Eye (tissue), 1 donor: ENCODE results near the gene GAGE12J.
A peak's percentile ranks its signal among the peaks of the same experiment; 100 is the strongest.
"Not testable (repeated sequence)": the region's sequence is repeated elsewhere in the genome, so short reads cannot be mapped to it uniquely, and the experiment has no call there.

Experiments
- DNase-seq: peaks from one replicate; pipeline ENCODE4 v3.0.0-alpha.2; 2015

GAGE12J gene, protein sequence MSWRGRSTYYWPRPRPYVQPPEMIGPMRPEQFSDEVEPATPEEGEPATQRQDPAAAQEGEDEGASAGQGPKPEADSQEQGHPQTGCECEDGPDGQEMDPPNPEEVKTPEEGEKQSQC

DNA sequence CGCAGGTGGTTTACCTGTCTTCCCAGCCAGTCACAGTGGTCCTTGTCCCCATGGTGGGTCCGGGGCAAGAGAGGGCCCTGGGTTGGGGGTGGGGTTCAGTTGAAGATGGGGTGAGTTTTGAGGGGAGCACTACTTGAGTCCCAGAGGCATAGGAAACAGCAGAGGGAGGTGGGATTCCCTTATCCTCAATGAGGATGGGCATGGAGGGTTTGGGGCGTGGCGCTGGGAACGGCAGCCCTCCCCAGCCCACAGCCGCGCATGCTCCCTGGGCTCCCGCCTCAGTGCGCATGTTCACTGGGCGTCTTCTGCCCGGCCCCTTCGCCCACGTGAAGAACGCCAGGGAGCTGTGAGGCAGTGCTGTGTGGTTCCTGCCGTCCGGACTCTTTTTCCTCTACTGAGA lies at the start of gene GAGE12J:
Gene GAGE12J, plus strand, starts transcription at position 301 of the 400 bp plus-strand sequence. CDS start 1,157 bp downstream, outside the sequence.
- not testable (repeated sequence) for DNase-seq

DNA sequence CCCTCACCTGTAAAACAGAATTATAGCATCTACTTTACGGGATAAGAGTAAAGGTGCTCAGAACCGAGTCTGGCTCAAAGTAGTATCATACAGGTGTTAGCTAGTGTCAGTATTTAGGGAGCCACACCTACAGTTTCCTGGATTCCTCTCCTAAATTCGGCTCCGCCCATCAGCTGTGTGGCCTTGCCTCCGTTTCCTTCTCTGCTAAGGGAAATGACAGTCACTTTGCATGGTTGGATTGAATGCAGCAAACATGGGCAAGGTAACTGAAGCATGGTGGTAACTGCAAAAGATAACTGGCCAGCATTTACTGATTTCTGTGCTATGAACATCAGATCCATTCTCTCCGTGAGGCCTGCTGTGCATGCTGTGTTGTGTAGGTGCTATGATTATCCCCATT lies 49.4 kb upstream of the GAGE12J start:
- no peak for DNase-seq

DNA sequence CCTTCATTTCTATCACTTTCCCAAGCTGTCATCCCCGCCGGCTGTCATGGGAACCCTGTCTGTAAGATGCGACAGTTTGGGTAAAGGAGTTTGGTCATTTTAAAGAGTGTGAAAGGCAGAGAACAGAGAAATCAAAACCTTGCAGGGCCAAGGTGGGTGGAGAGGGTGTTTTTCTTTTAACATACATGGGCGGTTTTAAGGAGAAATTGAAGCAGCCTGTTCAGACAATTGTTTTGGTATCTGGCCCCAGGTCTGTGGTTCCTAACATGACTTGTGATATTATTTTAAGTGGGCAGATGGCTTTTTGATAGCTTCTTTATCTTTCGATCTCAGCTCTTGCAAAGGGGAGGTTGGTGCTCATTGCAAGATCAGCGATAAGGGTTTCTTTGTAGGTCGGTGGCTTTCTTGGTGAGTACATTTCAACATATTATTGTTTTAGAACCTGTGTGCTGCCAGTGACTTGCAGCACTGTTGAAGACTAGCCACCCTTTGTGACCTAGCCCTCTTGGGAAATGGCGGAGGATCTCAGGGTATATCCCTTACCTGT lies 48.6 kb upstream of the GAGE12J start:
- DNase-seq: no peak

- no peak for DNase-seq
These were observed 45.6 kb upstream of the GAGE12J start for GRCh38 chrX:49276207-49276606.

DNA sequence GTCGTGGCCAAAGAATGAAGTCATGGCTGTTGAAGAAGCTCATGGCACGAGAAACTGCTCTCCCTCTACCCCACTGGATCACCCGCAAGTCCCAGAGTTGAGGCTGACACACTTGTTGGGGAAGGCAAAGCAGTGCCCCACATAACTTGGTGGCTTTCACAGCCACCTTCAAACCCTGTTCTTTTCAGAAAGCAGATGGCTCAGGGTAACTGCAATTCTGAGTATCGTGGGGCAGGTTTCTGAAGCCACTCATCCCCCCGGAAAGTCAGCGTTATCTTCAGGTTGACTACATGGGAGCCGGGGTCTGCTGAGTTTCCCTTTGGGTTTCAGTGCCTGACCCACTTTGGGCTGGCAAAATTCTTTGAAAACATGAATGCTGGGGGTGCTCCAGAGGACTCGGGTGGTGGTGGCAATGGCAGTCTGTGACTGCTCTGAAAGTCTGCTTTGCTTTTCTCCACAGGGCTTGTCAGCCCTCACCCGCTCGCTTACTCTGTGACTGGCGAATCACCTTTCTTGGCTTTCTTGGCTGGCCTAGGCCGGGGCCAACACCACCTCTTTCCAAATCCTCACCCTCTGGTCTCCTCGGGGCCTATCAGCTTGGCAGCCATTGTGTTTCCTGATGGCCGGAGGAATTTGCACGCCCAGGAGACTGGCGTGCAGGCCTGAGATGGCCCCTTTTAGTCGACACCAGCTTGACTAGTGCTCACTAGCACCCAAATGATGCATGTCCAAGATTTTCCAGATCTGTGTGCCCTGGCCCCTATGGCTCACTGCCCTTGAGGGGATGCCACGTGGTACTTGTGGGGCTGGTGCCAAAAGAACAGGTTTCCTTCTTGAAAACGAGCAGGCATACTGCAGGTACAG lies 44.9 kb upstream of the GAGE12J start:
- DNase-seq: no peak

- no peak for DNase-seq
These were observed 44.4 kb upstream of the GAGE12J start for GRCh38 chrX:49277535-49277830.

GRCh38 chrX:49278081-49278480 lies 43.8 kb upstream of the GAGE12J start:
- no peak for DNase-seq

DNA sequence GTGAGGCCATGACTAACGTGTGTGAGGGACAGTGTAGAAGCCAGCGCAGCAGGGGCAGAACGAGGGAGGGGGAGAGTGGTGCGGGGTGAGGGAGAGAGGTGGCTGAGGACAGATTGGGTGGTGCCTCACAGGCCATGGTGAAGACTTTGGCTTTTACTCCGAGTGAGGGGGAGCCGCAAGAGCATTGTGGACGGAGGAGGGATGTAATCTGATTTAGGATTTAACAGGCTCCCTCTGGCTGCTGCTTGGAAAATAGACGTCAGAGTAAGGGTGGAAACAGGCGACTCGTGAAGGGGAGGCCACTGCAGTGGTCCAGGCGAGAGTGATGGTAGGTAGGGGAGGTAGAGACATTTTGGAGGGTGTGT lies 39.2 kb upstream of the GAGE12J start:
- DNase-seq: peak; percentile 36

DNA sequence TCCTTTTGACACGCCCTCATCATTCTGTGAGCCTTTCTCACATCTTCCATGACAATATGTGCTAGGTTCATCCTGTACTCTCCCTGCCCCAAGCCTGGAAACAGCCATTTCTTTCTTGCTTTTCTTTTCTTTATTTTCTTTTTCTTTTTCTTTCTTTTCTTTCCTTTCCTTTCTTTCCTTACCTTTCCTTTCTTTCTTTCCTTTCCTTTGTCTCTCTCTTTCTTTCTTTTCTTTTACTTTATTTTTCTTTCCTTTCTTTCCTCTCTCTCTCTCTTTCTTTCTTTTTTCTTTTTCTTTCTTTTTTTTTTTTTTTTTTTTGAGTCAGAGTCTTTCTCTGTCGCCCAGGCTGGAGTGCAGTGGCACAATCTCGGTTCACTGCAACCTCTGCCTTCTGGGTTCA lies 37.6 kb upstream of the GAGE12J start:
- no peak for DNase-seq

- no peak for DNase-seq
These were observed 35.7 kb upstream of the GAGE12J start for GRCh38 chrX:49286136-49286535.

GRCh38 chrX:49286581-49286980 lies 35.3 kb upstream of the GAGE12J start:
- DNase-seq: no peak

- DNase-seq: no peak
These were observed 34.2 kb upstream of the GAGE12J start for GRCh38 chrX:49287665-49288064.

GRCh38 chrX:49290215-49290614 lies 31.6 kb upstream of the GAGE12J start:
- no peak for DNase-seq

GRCh38 chrX:49291615-49292337 lies 30.1 kb upstream of the GAGE12J start:
- DNase-seq: peak; percentile 80

DNA sequence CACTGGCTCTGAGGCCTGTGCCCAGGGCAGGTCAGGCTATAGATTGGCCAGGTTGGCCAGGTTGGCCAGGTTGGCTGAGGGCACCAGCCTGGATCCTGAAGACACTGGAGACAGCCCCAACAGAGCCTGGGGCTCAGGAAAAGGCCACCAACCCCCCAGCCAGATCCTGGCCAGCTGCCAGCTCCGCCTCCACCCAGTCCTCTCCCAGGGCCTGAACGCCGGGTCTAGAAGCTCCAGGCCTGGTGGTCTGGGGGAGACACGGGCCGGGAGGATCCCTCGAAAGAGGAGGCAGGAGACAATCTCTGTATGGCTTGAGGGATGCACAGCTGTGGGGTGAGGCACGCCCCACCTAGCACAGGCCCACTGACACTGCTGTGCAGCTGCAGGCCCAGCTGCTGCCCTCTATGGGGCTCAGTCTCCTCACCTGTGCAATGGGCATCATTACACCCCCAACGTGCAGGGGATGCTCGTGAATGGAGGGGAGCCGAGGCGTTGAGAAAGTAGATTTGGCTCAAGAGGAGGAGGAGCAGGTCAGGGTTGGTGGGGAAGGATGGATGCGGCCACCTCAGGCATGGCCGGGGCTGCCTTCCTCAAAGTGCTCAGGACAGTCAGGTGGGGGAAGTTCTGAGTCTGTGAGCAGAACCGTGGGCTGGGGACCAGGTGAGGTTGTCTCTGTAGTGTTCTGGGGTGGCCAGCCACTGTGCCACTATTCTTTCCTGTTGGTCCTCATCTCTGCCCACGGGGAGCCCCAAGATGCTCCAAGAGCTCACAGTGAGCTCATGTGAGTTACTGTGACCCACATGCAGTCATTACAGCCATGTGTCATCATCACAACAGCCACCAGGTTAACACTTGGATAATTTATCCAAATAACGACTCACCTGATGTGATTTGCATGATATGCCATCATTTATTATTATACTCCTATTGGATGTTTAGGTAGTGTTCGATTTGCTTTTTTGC lies 29.2 kb upstream of the GAGE12J start:
- DNase-seq: no peak

GRCh38 chrX:49299293-49299692 lies 22.5 kb upstream of the GAGE12J start:
- not testable (repeated sequence) for DNase-seq

GRCh38 chrX:49300703-49301102 lies 21.1 kb upstream of the GAGE12J start:
- no peak for DNase-seq

GRCh38 chrX:49303346-49303745 lies 18.5 kb upstream of the GAGE12J start, which contains the start of gene GAGE10:
Gene GAGE10, plus strand, starts transcription at chrX:49303646. Its CDS starts 1,214 bp downstream, at chrX:49304860.
- no peak for DNase-seq

DNA sequence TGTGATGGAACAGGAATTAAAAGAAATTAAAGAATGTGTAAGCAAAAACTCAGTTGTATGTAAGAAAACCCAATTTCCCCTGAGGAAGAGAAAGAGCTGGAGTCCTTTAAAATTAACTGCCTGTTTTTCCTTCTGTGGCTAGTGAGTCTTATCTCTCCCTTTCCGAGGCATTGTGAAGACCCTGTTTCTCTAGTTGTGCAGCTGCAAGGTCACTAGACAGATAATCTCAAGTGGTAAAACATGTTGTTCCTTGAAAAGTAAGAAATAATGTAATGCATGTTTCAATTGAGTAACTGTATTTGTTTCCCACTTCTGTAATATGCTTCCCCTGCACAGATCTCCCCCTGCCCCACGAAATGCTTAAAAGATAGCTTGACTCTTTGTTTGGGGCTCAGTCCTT lies 14.1 kb upstream of the GAGE12J start:
- not testable (repeated sequence) for DNase-seq

GRCh38 chrX:49308604-49309269 lies 13.1 kb upstream of the GAGE12J start:
- DNase-seq: no peak

GRCh38 chrX:49309401-49309981 lies 12.3 kb upstream of the GAGE12J start:
- DNase-seq: peak; percentile 40
